ENCODE measurements around the gene PLAU. TPM values are rescaled to one million over a fixed set of nuclear protein-coding genes. Genes with fewer than 3 reads are reported as not detected.

PLAU gene
- total RNA-seq, 6 donors from 2014 or later, result 8.2 to 38.8 (median 12.4) TPM

DNA sequence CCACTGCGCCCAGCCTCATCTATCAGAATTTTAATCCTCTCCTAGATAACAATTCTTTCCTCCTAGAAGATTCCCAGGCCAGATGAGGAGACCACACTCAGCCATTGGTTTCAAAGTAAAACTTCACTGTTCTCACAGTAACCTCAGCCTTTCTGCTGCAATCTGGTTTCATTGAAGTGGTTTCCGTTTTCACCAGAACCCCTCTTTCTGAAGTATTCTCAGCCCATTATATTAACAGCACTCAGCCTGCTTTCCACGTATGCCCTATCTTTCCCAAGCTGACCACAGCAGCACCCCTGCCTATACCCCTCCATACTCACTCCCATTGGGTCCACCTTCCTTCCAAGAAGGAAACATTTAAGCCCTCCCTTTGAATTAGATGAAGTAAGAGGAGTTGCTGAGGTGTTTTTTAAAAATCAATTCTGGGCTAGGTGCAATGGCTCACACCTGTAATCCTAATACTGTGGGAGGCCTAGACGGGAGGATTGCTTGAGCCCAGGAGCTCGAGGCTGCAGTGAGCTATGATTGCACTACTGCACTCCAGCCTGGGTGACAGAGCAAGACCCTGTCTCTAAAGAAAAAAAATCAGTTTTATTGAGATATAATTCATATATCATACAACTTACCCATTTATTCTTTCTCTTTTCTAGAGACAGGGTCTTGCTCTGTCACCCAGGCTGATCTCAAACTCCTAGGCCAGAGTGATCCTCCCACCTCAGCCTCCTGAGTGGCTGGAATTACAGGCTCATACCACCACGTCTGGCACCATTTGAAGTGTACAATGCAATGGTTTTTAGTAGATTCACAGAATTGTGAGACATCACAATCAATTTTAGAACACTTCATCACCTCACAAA, 11.3 kb downstream of the PLAU start:
- no peak overlapping the region for H3K27ac ChIP-seq
- H3K36me3 ChIP-seq, result no peaks in the 10 kb centered on the region
- H3K4me1 ChIP-seq, result peaks cover 0 to 6% (median 4%) of the 10 kb centered on the region in 4 donors
- H3K27me3 ChIP-seq, result no peaks in the 10 kb centered on the region
- DNase-seq (no peak), ATAC-seq (ENCODE audit: low FRiP score in 2 of 2) (no peak)
- no peak overlapping the region for H3K4me3 ChIP-seq
- TF ChIP-seq POLR2A (IDR thresholded peaks at IDR 0.05), result no peak
- TF ChIP-seq, protein P1, sequence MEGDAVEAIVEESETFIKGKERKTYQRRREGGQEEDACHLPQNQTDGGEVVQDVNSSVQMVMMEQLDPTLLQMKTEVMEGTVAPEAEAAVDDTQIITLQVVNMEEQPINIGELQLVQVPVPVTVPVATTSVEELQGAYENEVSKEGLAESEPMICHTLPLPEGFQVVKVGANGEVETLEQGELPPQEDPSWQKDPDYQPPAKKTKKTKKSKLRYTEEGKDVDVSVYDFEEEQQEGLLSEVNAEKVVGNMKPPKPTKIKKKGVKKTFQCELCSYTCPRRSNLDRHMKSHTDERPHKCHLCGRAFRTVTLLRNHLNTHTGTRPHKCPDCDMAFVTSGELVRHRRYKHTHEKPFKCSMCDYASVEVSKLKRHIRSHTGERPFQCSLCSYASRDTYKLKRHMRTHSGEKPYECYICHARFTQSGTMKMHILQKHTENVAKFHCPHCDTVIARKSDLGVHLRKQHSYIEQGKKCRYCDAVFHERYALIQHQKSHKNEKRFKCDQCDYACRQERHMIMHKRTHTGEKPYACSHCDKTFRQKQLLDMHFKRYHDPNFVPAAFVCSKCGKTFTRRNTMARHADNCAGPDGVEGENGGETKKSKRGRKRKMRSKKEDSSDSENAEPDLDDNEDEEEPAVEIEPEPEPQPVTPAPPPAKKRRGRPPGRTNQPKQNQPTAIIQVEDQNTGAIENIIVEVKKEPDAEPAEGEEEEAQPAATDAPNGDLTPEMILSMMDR (IDR thresholded peaks at IDR 0.05), result no peak
- WGBS, 2 donors, result 80 to 86% methylated on average over 6 of the region's 6 CpGs
- H3K9me3 ChIP-seq, result peaks cover 0 to 2% (median 0%) of the 10 kb centered on the region in 4 donors

DNA sequence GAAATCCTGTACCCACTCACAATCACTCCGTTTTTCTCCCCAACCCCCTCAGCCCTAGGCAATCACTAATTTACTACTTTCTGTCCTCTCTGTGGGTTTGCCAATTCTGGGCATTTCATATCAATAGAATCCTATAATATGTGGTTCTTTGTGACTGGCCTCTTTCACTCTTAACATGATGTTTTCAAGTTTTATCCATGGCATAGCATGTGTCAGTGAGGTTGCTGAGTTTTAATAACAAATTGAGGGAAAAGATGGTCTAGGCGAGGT, 11.9 kb downstream of the PLAU start:
- Histone ChIP-seq H3K4me1 (peaks cover 0 to 5% (median 2%) of the 10 kb centered on the region in 4 donors), H3K27ac (no peak overlapping the region), H3K27me3 (no peaks in the 10 kb centered on the region), H3K4me3 (no peak overlapping the region), H3K9me3 (peaks cover 0 to 2% (median 0%) of the 10 kb centered on the region in 4 donors), H3K36me3 (no peaks in the 10 kb centered on the region)
- 87 to 100% methylated on average over 2 of the region's 2 CpGs for WGBS, 2 donors
- no peak for ATAC-seq (ENCODE audit: low FRiP score in 2 of 2)
- no peak for TF ChIP-seq POLR2A (IDR thresholded peaks at IDR 0.05)
- DNase-seq, result no peak

DNA sequence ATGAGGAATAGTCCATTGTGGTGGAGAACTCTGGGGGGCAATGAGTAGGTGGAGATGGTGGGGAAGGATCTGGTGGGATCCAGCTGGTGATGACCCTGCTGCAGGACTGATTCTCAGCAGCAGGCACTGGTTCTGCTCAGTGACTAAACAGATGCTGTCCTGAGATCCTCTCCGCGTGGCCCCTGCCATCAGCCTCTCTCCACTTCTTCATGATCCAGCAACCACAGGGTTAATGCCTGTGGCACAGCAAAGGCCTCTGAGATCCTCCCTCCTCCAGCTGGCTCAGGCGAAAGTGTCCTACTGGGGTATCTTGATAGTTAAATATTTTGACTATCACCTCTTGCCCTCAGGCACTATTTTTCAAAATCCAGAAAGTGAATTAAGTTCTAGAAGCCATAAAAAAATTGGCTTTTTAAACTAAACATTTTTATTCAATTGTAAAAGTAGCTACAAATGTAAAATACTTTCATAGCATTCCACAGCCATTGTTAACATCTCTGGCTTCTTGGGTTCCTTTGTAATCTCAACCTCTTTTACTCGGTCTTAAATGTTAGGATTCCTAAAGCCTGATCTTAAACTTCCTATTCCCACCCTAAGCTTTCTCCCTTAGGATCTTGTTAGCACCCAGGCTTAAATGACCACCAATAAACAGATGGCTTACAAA, 13.1 kb downstream of the PLAU start:
- WGBS, 2 donors, result 59 to 80% methylated on average over 4 of the region's 4 CpGs
- Histone ChIP-seq H3K27ac (no peak overlapping the region), H3K4me3 (no peak overlapping the region), H3K4me1 (peaks cover 0 to 5% (median 2%) of the 10 kb centered on the region in 4 donors), H3K36me3 (no peaks in the 10 kb centered on the region), H3K27me3 (no peaks in the 10 kb centered on the region), H3K9me3 (peaks cover 0 to under 1% (median 0%) of the 10 kb centered on the region in 4 donors)
- DNase-seq, result no peak
- TF ChIP-seq, protein P1 (IDR thresholded peaks at IDR 0.05), result no peak
- TF ChIP-seq POLR2A (IDR thresholded peaks at IDR 0.05), result no peak
- no peak for TF ChIP-seq EP300 (IDR thresholded peaks at IDR 0.05)
- no peak for ATAC-seq (ENCODE audit: low FRiP score in 2 of 2)

DNA sequence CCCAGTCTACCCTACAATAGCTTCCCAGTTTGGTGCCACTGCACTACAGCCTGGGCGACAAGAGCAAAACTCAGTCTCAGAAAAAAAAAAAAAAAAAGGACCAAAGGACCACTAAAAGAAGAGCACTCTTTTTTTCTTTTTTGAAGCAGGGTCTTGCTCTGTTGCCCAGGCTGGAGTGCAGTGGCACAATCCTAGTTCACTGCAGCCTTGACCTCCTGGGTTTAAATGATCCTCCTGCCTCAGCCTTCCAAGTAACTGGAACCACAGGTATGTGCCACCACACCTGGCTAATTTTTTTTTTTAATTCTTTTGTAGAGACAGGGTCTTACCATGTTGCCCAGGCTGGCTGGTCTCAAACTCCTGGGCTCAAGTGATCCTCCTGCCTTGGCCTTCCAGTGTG, 14.0 kb downstream of the PLAU start:
- Histone ChIP-seq H3K36me3 (no peaks in the 10 kb centered on the region), H3K4me3 (no peak overlapping the region), H3K9me3 (no peaks in the 10 kb centered on the region), H3K27ac (no peak overlapping the region), H3K27me3 (no peaks in the 10 kb centered on the region), H3K4me1 (peaks cover 0 to 2% (median under 1%) of the 10 kb centered on the region in 4 donors)
- WGBS, 2 donors, result 94 to 100% methylated on average over 1 of the region's 1 CpG
- no peak for DNase-seq
- ATAC-seq (ENCODE audit: low FRiP score in 2 of 2), result no peak
- TF ChIP-seq POLR2AphosphoS5 (IDR thresholded peaks at IDR 0.05) (no peak), EP300 (IDR thresholded peaks at IDR 0.05) (no peak)
- TF ChIP-seq, protein P1 (IDR thresholded peaks at IDR 0.05), result no peak

DNA sequence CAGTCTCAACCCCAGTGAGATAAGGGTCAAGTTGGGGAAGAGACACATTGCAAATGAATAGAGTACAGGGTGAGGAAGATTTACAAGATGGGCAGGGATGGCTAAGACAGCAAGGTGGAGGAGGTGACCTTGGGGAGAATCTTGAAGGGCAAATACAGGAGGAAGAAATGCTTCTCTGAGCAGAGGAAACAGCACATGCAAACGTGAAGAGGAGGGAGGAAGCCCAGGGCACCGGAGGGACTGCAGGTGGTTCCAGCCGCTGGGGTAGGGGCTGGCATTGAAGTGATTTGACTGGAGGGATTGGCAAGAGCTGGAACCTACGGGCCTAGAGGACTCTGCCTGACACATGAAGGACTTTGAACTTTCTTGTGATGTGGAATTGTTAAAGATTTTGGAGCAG, 14.6 kb downstream of the PLAU start:
- ATAC-seq (ENCODE audit: low FRiP score in 2 of 2) (no peak), DNase-seq (no peak)
- no peaks in the 10 kb centered on the region for H3K4me1 ChIP-seq
- WGBS, 2 donors, result 81% methylated on average over 4 of the region's 4 CpGs
- H3K9me3 ChIP-seq, result no peaks in the 10 kb centered on the region
- no peaks in the 10 kb centered on the region for H3K27me3 ChIP-seq
- peak overlapping the region in 1 of 4 donors; percentile 71 for H3K27ac ChIP-seq
- no peaks in the 10 kb centered on the region for H3K36me3 ChIP-seq
- no peak overlapping the region for H3K4me3 ChIP-seq
- TF ChIP-seq POLR2A (IDR thresholded peaks at IDR 0.05) (no peak), EP300 (IDR thresholded peaks at IDR 0.05) (no peak)
- TF ChIP-seq, protein P1 (IDR thresholded peaks at IDR 0.05), result no peak

All from upper lobe of left lung (tissue), 6 donors.